HL-60/S4 treated with phorbol 12-myristate 13-acetate at 8.2 ng/mL for 4 days and 3 days (cell line): Measurements from ENCODE around the gene SVIP.

Experiments used
- in situ Hi-C: fragments of 300-500 bp; cut with MboI; formaldehyde crosslinking; loops from 2 replicates; pipeline ENCODE4 v1.15.0; 2022; ENCODE audit warnings: low sequenced_read_pairs

Gene SVIP

GRCh38 chr11:22829231-22830081, at the start of gene SVIP:
SVIP (minus strand) TSS chr11:22829801; CDS start chr11:22829748, 53 bp downstream.
- in situ Hi-C loops = no loop called here

- in situ Hi-C loops = no loop called here
Observed at GRCh38 chr11:22878604-22879003, 49.0 kb upstream of the SVIP start.

GRCh38 chr11:22878039-22878438, 48.4 kb upstream of the SVIP start:
- in situ Hi-C loops = no loop called here

GRCh38 chr11:22875869-22876473, 46.4 kb upstream of the SVIP start:
- in situ Hi-C loops = no loop called here

GRCh38 chr11:22869325-22869724, 39.7 kb upstream of the SVIP start:
- in situ Hi-C loops = no loop called here

GRCh38 chr11:22860241-22860640, 30.6 kb upstream of the SVIP start, which contains the start of gene CCDC179:
CCDC179 (minus strand) TSS chr11:22860474; CDS start chr11:22860421, 53 bp downstream.
- in situ Hi-C loops = no loop called here

- in situ Hi-C loops = no loop called here
Observed at GRCh38 chr11:22859756-22860155, 30.2 kb upstream of the SVIP start.

GRCh38 chr11:22851477-22851876, 21.9 kb upstream of the SVIP start:
- in situ Hi-C loops = no loop called here

GRCh38 chr11:22846726-22847125, 17.1 kb upstream of the SVIP start:
- in situ Hi-C loops = no loop called here

GRCh38 chr11:22832315-22833015, 2.9 kb upstream of the SVIP start:
- in situ Hi-C loops = no loop called here

GRCh38 chr11:22830082-22830414, 447 bp upstream of the SVIP start:
- in situ Hi-C loops = no loop called here

- in situ Hi-C loops = no loop called here
Observed at GRCh38 chr11:22828373-22828772, 1.2 kb downstream of the SVIP start.

- in situ Hi-C loops = no loop called here
Observed at GRCh38 chr11:22822203-22822602, 7.4 kb downstream of the SVIP start.

- in situ Hi-C loops = no loop called here
Observed at GRCh38 chr11:22809893-22810292, 19.7 kb downstream of the SVIP start.

GRCh38 chr11:22808571-22809197, 20.9 kb downstream of the SVIP start:
- in situ Hi-C loops = no loop called here

- in situ Hi-C loops = no loop called here
Observed at GRCh38 chr11:22807855-22808570, 21.6 kb downstream of the SVIP start.

- in situ Hi-C loops = no loop called here
Observed at GRCh38 chr11:22807391-22807790, 22.2 kb downstream of the SVIP start.

GRCh38 chr11:22802861-22803260, 26.7 kb downstream of the SVIP start:
- in situ Hi-C loops = no loop called here

- in situ Hi-C loops = no loop called here
Observed at GRCh38 chr11:22800482-22800881, 29.1 kb downstream of the SVIP start.

- in situ Hi-C loops = no loop called here
Observed at GRCh38 chr11:22798901-22799300, 30.7 kb downstream of the SVIP start.

GRCh38 chr11:22797047-22797446, 32.6 kb downstream of the SVIP start:
- in situ Hi-C loops = no loop called here
